ENCODE results near the gene OPN1MW.
"Not testable (repeated sequence)": the region's sequence is repeated elsewhere in the genome, so short reads cannot be mapped to it uniquely, and the experiment has no call there.

The OPN1MW gene

GRCh38 chrX:154211499-154211898, 29.1 kb downstream of the OPN1MW start:
- not testable (repeated sequence) for DNase-seq

DNA sequence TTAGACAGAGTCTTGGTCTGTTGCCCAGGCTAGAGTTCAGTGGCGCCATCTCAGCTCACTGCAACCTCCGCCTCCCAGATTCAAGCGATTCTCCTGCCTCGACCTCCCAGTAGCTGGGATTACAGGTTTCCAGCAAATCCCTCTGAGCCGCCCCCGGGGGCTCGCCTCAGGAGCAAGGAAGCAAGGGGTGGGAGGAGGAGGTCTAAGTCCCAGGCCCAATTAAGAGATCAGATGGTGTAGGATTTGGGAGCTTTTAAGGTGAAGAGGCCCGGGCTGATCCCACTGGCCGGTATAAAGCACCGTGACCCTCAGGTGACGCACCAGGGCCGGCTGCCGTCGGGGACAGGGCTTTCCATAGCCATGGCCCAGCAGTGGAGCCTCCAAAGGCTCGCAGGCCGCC, 37.1 kb downstream of the OPN1MW start, which contains the start of gene OPN1MW2:
Gene OPN1MW2, plus strand, starts transcription at position 301 of the 400 bp plus-strand sequence. Its CDS starts 60 bp downstream, at position 361.
- not testable (repeated sequence) for DNase-seq

GRCh38 chrX:154225292-154225691, 42.9 kb downstream of the OPN1MW start:
- DNase-seq = not testable (repeated sequence)

DNA sequence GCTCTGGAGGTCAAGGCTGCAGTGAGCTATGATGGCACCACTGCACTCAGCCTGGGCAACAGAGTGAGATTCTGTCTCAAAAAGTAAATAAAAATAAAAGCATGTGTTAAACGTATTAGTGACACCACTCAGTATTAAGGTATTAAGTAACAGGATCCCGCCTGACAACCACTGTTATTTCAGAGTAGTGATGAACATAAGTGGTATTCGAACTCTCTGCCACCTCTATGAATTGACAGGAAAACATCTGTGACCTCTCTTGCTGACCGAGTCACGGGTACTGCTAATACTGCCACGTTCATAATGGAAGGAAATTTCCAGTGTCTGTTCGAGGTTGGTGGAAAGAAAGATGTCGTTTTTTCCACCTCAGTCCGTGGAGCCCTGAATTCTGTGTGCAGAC, 44.3 kb downstream of the OPN1MW start:
- DNase-seq = not testable (repeated sequence)

DNA sequence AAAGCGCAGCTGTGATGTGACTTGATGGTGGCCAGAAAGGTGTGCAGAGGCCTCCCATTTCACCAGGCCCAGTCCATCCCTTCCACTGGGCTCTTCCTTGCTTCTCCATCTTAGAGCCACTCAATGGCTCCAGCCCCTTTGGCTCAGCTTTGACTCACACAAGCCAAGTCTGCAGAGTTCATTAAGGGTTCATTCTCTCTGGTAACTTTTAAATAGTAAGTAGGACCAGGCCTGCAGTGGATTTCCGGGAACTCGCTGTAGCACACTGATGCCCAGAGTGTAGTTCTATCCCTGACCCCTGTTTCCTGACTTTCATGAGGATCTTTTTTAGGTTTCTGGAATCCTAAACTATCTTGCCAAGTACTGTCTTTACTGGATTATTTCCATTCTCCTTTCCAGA, 49.0 kb downstream of the OPN1MW start:
- DNase-seq = not testable (repeated sequence)

GRCh38 chrX:154233620-154234019, 51.2 kb downstream of the OPN1MW start:
- DNase-seq = not testable (repeated sequence)

GRCh38 chrX:154238939-154239559, 56.7 kb downstream of the OPN1MW start:
- DNase-seq = not testable (repeated sequence)

GRCh38 chrX:154239982-154240503, 57.6 kb downstream of the OPN1MW start:
- DNase-seq = not testable (repeated sequence)

All from NCI-H774 (cell line).